Coronary artery (tissue), 2 donors: ENCODE results near the gene RAD51B.

Source experiments
- DNase-seq: peaks from one replicate; pipeline ENCODE4 v3.0.0-alpha.2; 2017; ENCODE audit warnings: low spot score
- H3K27ac ChIP-seq, 2 donors: fragments of 200-600 bp; sonication (generic); one replicate each; pipeline ENCODE4 v1.5.1; 2016 to 2019
- H3K4me3 ChIP-seq: fragments of 200-600 bp; sonication (generic); 2 replicates; pipeline ENCODE4 v1.5.1; 2016; ENCODE audit warnings: mild to moderate bottlenecking, moderate library complexity
- TF ChIP-seq, protein P1 (sequence below): fragments of 200-600 bp; sonication (generic); IDR thresholded peaks from one replicate; pipeline ENCODE4 v1.5.1; 2019; ENCODE audit warnings: antibody characterized with exemption

The RAD51B gene

DNA sequence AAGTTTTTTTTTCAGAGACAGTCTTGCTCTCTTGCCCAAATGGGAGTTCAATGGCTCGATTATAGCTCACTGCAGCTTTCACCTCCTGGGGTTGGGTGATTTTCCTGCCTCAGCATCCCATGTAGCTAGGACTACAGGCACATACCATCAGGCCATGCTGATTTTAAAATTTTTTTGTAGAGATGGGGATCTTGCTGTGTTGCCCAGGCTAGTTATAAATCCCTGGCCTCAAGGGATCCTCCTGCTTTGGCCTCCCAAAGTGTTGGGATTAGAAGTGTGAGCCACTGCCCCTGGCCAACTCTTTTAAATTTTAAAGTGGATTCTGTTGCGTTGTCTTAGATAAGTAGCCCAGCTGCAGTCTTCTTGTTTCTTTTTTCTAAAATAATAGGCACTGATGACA is 115.8 kb downstream of the RAD51B start:
- H3K27ac ChIP-seq = no peak overlapping the region
- TF ChIP-seq, protein P1, sequence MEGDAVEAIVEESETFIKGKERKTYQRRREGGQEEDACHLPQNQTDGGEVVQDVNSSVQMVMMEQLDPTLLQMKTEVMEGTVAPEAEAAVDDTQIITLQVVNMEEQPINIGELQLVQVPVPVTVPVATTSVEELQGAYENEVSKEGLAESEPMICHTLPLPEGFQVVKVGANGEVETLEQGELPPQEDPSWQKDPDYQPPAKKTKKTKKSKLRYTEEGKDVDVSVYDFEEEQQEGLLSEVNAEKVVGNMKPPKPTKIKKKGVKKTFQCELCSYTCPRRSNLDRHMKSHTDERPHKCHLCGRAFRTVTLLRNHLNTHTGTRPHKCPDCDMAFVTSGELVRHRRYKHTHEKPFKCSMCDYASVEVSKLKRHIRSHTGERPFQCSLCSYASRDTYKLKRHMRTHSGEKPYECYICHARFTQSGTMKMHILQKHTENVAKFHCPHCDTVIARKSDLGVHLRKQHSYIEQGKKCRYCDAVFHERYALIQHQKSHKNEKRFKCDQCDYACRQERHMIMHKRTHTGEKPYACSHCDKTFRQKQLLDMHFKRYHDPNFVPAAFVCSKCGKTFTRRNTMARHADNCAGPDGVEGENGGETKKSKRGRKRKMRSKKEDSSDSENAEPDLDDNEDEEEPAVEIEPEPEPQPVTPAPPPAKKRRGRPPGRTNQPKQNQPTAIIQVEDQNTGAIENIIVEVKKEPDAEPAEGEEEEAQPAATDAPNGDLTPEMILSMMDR = no peak
- no peak overlapping the region for H3K4me3 ChIP-seq
- DNase-seq = no peak

DNA sequence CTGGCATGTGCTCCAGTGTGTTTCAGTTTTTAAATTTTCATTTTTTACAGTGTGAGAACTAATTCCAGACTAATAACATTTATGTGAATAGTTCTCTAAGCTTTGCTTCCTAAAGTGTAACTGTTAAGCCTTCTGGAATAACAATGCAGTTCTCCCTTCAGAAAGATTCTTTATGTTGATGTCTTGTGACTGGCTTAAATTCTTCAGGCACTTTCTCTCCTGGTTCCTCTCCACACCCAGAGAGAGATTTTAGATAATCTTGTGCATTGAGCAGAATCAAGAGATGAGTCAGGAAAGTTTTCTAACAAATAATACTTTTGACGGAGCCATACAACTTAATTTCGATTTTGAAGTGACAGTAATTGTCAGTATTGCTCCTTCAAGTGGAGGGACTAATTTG is 118.5 kb downstream of the RAD51B start:
- Histone ChIP-seq H3K27ac (no peak overlapping the region), H3K4me3 (no peak overlapping the region)
- TF ChIP-seq, protein P1 = no peak
- no peak for DNase-seq

DNA sequence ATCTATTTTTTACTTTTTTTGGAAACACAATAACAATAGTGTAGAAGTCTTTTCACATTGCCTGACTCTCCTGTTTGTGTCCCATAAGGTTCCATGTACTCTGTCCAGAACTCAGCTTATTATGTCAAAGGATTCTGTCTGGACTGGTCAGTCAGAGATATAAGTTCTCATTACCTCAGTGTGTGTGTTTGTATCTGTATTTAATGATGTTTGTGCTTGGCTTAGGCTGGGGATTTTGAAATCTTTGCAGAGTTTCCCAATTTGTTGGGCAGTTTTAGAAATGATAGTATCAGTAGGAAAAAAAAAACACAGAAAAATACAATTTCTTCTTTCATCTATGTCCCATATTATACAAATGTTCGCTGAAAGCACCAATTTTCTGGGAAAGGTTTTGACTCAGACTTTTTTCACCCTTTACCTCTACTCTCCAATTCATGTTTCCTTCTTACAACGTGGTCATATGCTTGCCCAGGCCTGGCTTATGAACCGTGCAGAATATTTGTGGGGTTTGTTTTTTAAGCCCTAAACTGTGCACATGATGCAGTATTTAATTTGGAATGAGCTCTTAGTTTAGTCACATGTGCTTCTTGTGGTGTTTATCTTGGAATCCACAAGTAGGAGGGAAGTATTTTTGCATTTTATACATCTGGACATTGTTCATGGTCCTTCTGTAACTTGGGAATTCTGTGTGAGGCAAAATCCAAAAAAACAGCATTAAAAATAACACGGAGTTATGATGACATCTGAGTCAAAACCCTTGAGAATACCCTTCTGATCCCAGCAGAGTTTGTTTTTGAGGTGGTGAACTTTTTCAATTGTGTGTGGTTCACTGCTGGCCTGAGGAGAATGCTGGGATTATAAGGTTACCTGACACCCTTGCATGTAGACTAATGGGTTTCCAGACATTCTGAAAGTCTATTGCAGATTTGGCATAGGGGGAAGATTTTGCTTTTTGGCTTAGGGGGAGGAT is 121.2 kb downstream of the RAD51B start:
- peak overlapping the region; percentile 17 for H3K4me3 ChIP-seq
- TF ChIP-seq, protein P1 = no peak
- H3K27ac ChIP-seq = peak overlapping the region; percentile 83 to 89
- no peak for DNase-seq

DNA sequence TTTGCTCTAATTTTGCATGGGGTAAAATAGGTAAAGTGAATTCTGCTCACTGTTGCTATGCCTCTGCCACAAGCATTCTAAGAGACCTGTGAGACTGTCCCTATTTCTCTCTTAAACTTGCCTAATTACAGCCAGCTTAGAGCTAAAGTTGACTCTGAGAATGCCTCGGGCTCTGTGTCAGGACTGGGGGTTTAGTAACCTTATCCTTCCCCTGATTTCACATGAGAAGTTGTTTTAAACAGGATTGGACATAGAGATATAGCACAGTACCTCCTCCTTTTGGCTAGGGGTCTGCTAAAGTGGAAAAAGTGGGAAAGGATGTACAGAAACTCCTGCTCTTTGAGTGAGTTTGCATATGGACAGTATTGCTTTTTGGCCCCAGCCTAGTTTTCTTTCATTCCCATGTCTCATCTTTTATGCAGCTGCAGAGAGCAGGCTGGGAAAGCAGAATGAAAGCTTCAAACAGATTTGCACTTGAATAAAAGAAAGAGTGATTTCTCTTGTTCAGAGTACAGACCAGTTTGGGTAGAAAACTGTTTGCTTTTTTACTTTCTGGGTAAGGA is 122.0 kb downstream of the RAD51B start:
- no peak for DNase-seq

DNA sequence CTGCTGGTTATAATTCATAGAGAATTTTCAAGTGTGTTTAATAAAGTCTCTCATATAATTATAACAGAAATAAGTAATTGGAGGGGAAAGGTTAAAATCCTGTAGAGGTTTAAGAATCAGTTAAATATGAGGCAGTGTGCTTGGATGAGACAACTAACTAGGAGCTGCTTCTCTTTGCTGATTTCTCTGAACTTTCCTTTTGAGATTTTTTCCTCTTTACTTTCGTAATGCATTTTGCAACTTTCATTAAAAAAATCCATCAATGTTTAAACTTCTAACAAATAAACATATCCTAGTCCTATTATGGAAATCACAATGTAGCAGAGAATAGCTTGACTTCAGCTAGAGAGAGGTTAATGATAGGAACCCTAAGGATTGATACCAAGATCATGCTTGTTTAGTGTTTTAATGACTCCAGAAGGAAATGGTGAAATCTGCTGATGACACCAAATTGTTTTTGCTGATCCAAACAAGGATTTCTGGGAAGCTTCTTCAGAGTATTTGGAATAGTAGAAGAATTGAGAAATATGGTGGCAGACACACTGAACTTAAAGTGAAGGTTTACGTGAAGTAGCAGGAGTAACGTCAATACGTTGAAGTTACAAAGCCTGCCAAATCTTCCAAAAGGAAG is 122.6 kb downstream of the RAD51B start:
- no peak for DNase-seq
- H3K27ac ChIP-seq = peak overlapping the region; percentile 83 to 89
- H3K4me3 ChIP-seq = no peak overlapping the region
- TF ChIP-seq, protein P1 = no peak

More for the DNA sequence above, 122.0 kb downstream of the RAD51B start:
- Histone ChIP-seq H3K27ac (peak overlapping the region; percentile 83 to 89), H3K4me3 (peak overlapping the region; percentile 17)
- TF ChIP-seq, protein P1 = no peak

DNA sequence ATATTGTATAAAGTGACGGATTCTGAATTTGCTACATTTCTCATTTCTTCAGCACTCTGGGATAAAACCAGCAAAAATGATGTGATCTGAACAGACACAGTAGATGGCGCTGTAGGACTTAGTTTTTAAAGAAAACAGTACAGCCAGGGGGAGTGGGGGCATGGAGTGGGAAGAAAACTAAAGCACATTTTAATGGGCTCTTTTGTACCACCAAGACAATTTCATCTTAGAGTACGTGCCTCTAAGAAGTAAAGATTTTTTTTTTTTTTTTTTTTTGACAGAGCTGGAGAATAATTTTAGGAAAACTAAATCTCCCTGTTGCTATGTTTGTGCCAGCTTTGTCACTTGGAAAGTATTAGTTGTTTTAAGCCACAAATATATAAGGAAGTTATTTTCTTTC is 124.4 kb downstream of the RAD51B start:
- TF ChIP-seq, protein P1 = peak; percentile 40
- Histone ChIP-seq H3K4me3 (no peak overlapping the region), H3K27ac (peak overlapping the region; percentile 68 to 73)
- DNase-seq = no peak
